GM21717 (cell line): ENCODE results near the gene FAM20C.

Experiments used
- ATAC-seq: cut with Tn5 transposase; IDR thresholded peaks from one replicate; pipeline ENCODE4 v1.9.1; 2021; ENCODE audit warnings: mild to moderate bottlenecking, moderate library complexity; ENCODE audit not compliant: unreplicated experiment

Gene FAM20C

DNA sequence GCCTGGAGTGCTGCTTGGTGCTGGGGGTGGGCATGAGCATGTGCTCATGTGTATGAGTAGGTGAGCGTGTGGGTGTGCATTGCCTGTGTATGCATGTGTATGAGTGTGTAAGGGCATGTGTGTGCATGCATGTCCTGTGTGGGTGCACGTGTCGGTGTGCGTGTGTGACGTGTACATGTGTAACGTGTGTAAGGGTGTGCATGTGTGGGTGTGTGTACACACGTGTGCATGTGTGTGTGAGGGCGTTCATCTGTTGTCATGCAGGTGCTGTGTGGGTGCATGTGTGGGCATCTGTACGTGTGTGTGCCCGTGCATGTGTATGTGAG lies 30.3 kb downstream of the FAM20C start:
- no peak for ATAC-seq

DNA sequence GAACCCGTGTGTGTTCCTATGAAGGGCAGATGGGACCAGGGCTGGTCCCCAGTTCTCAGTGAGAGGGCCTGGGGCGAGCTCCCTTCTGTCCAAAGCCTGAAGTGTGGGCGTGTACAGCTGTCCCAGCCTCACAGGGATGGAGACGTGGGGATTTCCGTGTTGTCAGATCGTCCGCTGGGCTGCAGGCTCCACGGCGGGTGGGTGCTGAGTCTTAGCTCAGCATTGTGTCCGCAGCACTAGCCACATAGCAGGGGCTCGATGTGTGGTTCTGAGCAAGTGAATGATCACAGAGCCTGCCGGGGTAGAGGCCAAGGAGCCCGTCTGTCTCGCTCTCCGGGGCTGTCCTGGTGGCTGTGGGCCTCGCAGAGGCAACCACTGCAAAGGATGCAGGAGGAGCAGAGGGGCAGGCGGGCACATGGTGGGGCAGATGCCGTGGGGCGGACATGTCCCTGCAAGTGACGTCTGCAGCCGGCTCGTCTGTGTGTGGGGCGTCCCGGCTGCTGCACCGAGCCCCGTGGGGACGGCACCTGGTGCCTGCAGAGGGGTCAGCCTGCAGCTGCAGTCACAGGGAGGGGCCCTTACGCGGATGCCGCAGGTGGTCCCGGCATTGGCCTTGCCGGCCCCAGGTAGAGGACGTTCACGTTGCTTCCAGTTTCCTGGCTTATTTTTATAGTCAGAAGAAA lies 30.9 kb downstream of the FAM20C start:
- no peak for ATAC-seq

DNA sequence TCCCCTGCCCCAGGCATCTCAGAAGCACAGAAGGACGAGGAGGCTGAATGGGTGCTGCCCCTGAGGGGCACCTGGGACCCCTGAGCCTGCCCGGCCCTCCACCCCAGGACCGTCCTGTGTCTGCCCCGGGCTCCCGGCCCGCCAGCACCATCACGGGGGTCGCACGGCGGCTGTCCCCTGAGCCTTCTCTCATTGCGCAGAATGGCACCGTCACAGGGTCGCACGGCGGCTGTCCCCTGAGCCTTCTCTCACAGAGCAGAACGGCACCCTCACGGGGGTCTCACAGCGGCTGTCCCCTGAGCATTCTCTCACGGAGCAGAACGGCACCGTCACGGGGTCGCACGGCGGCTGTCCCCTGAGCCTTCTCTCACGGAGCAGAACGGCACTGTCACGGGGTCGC lies 31.5 kb downstream of the FAM20C start:
- ATAC-seq = no peak

DNA sequence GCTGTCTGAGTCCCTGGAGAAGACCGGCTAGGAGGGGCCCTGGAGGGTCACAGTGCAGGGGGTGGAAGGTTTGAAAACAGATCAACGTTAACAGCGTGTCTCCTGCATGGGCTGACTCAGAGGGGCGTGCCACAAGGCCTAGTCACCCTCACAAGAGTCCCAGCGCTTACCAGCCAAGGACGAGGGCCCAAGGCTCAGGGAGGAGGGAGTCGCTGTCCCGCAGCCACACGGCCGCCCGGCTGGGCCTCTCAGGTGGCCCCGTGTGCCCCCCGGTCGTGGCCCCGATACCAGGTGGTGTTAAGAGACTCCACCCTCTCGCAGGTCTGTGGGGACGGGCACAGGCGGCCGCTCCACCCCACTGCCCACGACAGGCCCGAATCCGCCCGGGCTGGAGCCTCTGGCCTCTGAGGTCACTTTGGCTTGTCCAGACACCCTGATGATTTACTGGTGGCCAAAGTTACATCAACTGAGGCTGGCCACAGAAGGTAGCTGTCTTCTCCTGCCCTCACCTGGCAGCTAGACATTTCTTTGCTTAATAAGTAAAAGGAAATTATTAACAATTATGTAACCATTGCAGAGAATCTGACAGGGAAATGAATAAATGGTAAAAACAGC lies 34.0 kb downstream of the FAM20C start:
- ATAC-seq = no peak

DNA sequence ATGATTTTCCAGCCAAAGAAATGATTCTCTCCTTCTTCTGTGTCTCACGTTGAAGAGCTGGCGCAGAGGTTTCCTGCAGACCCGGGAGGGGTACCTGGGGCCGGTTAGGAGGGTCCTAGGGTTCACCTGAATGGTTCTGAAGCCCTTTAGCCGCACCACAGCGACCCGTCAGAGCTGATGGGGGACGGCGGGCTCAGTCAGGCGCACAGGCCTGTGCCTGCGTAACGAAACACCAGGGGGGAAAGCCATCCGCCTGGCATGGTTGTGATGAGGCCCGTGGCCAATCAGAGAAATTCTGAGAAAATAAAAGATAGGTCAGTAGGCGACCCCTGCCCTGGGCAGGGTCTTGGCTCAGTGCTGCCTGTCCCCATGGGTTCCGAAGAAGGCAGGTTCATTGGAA lies 35.6 kb downstream of the FAM20C start:
- no peak for ATAC-seq

DNA sequence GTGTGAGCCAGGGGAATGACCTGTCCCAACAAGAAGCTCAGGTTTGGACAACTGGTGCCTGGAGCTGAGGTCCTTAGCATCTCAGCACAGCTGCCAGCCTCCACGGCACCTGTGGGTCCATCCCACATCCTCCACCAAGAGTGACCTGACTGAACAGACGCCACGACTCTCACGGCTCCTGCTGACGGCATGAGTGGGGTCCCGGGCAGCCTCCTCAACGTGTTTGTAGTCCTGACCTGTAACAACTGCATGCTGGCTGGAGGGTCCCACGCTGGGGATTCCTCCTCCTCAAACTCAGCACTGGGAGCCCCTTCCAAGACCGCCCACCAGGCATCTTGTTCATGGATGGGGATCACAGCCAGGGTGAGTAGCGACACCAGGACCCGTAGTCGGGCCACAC lies 36.2 kb downstream of the FAM20C start:
- ATAC-seq = no peak

DNA sequence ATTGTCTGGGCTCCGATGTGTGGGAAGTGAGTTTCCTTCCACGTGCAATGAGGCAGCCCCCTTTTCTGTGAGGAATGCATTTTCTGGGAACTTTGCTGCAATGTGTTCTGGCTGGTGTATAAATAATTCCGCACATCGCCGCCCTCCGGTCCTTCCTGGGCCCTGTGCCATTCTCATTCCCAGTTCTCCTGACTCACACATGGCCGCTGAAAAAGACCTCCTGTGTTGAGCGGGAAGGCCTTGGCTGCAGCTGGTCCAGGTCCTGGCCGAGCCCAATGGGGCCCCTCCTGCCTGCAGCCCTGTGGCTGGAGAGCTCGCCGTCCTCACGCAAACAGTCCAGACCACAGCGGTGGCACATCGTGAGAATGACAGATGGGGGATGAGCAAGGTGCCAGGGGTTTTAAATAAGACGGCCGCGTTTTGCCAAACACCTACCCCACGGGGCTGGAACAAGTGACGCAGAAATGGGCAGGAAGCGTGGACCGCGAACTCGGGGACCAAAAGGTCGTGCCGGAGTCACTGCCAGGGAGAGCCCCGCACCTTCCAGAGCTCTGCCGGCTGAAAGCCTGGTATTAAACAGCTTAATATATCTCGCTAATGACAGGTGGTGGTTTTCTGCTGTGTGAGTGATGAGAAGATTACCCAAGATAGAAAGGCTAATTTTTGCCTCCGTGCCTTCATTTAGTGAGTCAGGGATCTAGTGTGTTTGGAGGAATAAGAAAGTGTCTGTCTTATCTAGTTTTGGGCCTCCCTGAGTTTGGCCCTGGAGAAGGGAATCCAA lies 37.0 kb downstream of the FAM20C start:
- no peak for ATAC-seq

DNA sequence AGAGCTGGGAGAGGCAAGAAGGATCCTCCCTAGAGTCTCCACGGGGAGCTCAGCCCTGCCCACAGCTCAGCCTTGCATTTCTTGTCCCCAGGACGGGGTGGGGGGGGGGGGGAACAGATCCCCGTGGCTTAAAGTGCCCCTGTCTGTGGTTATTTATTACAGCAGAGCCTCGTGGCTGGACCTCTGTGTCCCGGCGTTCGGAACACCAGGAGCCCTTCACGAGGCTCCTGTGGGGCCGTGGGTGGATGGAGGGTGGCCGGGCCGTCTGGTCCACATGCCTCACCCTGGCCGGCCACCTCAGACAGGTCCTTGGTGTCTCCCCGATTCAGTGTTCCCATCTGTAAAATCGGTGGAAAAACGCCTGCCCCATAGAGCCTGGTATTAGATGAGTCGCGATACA lies 37.9 kb downstream of the FAM20C start:
- no peak for ATAC-seq

DNA sequence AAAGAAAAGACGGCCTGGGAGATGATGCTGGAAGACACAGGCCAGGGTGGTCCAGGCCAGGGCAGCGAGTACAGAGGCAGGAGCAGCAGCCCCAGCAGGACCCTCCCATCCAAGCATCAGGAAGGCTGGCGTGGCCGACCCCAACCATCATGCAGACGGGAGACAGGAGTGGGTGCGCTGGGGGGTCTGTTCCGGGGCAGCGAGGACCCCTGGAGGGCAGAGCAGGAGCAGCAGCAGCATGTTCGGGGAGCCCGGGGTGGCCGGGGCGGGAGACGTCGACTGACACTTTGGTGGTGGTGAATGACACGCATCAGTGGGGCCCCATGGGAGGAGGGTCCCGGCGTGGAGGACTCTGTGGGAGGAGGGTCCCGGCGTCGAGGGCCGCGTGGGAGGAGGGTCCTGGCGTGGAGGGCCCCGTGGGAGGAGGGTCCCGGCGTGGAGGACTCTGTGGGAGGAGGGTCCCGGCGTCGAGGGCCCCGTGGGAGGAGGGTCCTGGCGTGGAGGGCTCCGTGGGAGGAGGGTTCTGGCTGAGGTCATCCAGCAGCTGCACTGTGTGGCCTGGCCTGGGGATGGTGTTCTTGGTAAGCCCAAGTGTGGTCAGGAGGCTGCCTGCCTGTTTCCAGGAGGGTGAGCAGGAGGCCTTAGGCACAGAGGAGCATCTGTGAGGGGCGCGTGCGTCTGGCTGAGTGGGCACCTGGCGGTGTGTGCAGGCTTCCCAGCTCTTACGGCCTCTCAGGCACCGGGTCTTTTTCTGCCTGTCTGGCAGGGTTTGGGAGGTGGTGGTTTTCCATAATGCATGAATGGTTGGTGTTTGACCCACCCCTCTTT lies 38.9 kb downstream of the FAM20C start:
- no peak for ATAC-seq

DNA sequence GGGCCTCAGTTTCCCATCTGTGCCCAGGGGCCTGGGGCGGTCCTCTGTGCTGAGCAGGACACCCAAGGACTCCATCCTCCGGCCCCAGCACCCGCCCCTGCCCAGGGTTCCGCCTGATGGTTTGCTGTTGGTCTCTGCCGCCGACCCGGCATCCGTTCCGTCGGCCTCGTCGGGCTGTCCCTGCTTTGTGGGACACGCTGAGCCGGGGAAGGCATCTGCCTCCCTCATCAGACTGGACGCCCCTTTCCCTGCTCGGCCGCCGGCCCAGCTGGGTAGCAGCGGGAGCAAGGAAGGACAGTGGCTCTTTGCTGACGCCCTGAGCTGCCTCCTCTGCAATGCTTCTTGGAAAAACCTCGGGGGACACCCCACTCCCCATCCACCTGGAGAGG lies 39.5 kb downstream of the FAM20C start:
- ATAC-seq = no peak

DNA sequence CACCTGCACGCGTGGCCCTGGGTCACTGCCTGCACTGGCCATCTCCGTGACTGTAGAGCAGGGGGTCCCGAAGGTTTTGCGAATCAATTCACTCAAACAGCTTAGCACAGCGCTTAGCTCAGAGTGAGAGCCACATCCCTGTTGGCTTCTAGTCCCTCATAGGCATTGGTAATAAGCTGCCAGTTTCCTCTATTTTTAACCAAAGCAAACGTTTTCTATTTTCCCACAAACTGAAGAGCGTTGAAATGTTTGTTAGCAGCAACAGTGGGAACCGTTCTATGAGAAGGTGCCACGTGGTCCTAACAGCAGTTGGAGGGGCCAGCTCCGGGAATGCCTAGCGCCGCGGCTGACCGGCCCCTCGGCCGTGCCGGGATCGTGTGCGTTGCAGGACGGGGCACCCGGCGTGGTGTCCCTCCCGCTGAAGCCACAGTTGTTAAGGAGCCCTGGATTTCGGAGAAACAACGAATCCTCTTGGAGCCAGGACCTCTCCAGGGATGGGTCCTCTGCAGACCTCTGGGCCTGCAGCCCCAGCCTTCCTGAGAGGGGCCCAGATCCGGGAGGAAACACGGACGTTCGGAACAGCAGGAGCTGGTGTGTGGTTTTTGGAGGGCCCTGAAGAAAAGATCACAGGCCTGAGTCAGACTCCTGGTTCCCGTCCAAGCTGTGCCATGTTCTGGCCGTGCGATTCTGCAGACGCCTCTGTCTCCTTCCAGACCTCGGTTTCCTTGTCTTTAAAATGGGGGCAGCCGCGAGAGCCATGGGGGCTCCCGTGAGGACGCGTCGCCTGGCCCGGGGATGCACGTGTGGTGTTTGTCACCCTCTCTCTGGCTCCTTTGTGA lies 40.3 kb downstream of the FAM20C start:
- ATAC-seq = no peak

DNA sequence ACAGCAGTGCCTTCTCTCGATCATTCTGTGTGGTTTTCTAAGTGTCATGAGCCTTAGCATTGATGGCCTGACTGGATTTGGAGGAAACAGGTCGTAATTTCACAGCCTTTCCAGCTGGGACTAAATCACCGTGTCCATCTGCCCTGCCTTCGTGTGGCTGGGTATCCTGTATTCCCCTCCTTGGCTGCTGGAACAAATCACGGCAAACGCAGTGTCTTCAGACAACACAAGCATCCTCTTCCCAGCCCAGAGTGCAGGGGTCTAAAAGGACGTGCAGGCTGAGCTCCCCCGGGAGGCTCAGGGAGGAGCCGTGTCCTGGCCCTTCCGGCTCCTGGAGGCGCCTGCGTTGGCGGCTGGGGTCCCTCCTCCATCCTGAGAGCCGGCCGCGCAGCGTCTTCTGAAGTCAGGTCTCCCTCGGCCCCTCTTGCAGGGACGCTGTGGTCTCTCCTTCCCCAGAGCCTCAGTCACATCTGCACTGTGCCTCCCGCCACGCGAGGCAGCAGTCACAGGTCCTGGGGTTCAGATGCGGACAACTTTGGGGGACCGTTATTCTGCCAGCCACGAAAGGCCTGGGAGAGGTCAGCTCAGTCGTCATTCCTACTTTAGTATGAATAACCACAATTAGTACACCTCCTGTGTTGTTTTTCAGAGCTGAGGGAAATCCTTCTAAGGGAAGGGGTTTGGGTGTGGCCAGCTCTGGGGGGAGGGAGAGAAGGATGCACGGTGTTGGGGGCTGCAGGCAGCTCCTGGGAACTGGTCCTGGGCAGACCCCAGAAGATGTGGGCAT lies 41.1 kb downstream of the FAM20C start:
- no peak for ATAC-seq

DNA sequence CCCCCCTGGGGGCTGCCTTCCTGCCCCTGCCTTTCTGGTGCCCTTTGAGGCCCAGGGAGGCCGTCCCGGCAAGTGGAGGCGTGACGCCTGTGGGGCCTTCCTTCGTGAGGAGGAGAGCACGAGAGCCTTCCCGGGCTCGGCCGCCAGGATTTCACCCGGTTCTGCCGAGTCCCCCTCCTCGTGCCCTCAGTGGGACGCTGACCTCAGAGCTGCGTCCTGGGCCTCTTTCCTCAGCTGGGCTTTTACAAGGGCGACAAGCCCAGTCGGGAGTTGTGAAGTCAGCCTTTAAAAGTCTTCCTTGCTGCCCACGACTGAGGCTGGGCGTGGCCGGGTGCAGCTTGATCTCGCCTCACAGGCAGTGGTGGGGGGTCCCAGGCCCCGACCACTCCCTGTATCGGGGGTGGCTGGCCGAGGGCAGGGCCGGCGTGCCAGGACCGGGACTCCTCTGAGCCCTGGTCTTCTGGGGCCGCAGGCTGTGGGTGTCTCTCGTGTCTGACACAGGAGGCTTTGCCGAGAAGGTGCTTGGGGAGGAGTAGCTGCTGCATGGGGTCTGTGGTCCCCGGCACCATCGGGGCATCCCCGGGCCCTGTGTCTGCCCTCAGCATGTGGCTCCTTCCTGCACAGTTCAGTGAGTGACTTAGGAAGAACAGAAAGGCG lies 41.8 kb downstream of the FAM20C start:
- ATAC-seq = no peak

DNA sequence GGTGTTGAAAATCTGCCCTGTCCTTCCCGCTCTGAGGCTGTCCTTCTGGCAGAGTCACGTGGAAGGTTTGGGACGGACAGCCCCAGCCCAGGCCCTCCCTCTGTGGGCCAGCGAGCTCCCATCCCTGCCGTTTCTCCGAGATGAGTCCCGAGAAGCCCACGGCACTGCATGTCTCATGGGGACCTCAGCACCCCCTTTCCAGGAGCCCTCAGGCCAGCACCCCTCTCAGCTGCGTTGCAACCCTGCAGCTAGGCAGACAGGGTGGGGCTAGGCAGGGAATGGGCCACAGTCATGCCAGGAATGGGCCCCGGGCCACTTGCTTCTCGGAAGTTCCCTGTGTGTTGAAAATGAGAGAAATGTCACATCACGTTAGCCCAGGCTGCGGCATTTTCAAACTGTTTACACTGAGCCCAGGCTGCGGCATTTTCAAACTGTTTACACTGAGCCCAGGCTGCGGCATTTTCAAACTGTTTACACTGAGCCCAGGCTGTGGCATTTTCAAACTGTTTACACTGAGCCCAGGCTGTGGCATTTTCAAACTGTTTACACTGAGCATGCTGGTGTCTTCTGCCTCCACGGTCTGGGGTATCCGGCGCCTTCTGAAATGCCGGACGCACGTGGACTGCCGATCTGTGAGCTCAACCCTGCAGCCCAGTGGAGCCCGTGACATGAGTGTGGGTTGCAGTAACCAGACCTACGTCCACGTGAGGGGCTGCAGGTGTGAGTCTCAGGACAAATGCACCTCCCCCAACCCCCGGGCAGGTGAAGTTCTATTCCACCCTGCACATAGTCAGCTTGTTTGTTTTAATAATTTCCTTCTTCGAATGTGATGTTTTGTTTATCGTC lies 42.6 kb downstream of the FAM20C start:
- no peak for ATAC-seq

DNA sequence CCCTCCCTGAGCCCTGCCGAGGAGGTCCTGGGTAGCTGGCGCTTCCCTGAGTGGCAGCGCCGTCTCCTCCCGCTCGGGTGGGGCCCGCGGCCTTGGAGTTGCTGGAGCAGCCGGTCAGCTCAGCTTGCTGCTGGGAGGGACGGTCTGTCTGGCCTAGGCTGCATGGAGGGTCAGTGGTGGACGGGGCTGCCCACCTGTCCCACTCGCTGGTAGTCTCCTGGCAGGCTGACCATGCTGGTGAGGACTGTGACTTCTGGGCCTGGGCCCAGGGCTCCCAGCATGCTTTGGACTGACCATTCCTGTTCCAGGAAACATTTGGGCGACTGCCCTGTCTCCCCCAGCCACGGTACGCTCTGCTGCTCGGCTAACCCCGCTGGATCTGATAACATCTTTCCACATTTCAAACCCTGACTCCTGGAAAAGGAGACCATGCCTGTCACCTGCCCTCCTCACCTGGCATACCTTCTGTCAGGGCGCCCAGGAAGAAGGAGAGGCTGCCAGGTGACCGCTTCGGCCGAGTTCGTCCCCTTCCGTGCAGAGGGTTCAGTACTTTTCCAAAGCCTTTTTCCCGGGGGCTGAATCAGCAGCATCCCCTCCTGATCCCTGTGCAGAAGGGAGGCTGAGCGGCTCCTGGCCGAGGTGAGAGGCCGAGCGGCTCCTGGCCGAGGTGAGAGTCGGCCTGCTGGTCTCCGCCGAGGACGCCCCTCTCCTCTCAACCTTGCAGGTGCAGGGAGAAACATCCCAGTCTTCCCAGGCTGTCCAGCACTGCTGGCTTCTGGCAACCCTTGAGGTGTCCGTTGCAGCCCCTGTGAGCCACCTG lies 43.4 kb downstream of the FAM20C start:
- ATAC-seq = no peak

DNA sequence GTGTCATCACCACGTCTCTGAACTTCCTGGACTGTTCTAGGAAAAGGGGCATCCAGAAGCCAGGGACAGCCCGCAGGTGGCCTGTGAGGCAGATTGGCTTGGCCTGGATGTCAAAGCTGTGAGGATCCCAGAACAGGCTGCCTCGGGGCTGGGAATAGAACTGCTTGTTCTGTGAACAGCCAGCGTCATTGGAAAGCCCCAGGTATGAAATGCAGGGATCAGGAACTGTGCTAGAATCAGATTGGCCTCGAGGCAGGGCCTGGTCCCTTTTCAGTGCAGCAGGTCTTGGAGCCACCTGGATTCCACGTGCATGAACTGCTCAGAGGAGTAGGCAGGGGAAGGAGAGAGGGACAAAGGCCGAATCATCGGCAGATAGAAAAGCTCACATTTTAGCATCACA lies 44.6 kb downstream of the FAM20C start:
- ATAC-seq = no peak

DNA sequence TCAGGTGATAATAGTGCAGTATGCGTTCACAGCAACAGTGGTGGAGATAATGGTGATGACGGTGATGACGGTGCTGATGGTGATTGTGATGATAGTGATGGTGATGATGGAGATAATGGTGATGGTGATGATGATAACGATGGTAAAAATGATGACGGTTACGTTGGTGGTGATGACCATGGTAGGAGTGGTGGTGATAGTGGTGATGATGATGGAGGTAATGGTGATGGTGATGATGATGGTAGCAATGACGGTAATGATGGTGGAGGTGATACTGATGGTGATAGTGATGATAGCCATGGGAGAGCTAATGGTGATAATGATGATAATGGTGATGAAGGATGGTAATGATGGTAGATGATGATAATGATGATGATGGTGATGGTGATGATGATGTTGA lies 45.0 kb downstream of the FAM20C start:
- ATAC-seq = no peak
